CD14-positive monocyte (primary cell): ENCODE data around the gene IQGAP2. TPM values are rescaled to one million over a fixed set of nuclear protein-coding genes. Genes with fewer than 3 reads are reported as not detected.

Source experiments
- DNase-seq, 3 donors: peaks; one replicate each; pipeline ENCODE4 v3.0.0-alpha.2; 2011 to 2022
- H2AFZ ChIP-seq: 2 replicates; pipeline ENCODE4 v1.6.0; 2012; ENCODE audit warnings: mild to moderate bottlenecking, low read depth, low read length, inconsistent platforms; ENCODE audit not compliant: insufficient read depth, poor library complexity, severe bottlenecking
- H3K27ac ChIP-seq, 2 donors: 1 replicate in 1 of 2; 2 replicates in 1 of 2; pipeline ENCODE4 v1.5.1; 2012 to 2013; ENCODE audit warnings: low read length in 2 of 2, control low read depth in 1 of 2, inconsistent platforms in 1 of 2, low read depth in 1 of 2, mild to moderate bottlenecking in 1 of 2
- H3K27me3 ChIP-seq, 2 donors: one replicate each; pipeline versions ENCODE4 v1.6.0 to v1.6.1; 2011 to 2013; ENCODE audit warnings: low read length in 2 of 2; ENCODE audit not compliant: control insufficient read depth in 2 of 2, insufficient read depth in 2 of 2
- H3K36me3 ChIP-seq, 2 donors: replicated peaks in 1 of 2; 1 replicate in 1 of 2; 2 replicates in 1 of 2; pipeline versions ENCODE4 v1.5.1 to v1.6.1; 2012 to 2013; ENCODE audit warnings: low read length in 2 of 2, control low read depth in 1 of 2, inconsistent platforms in 1 of 2, mild to moderate bottlenecking in 1 of 2; ENCODE audit not compliant: insufficient read depth in 2 of 2, control insufficient read depth in 1 of 2
- H3K4me1 ChIP-seq, 2 donors: 1 replicate in 1 of 2; 2 replicates in 1 of 2; pipeline versions ENCODE4 v1.5.1 to v1.6.1; 2012 to 2013; ENCODE audit warnings: low read length in 2 of 2, control low read depth in 1 of 2, inconsistent platforms in 1 of 2, mild to moderate bottlenecking in 1 of 2, moderate library complexity in 1 of 2; ENCODE audit not compliant: insufficient read depth in 2 of 2, control insufficient read depth in 1 of 2
- H3K4me2 ChIP-seq: replicated peaks from 2 replicates; pipeline ENCODE3; 2012; ENCODE audit warnings: low read length, moderate library complexity, mild to moderate bottlenecking; ENCODE audit not compliant: poor library complexity, severe bottlenecking; ENCODE audit errors: extremely low read depth
- H3K4me3 ChIP-seq, 3 experiments: fragments of 200-600 bp in 1 of 3; sonication (generic) in 1 of 3; replicated peaks in 1 of 3; 1 replicate in 2 of 3; 2 replicates in 1 of 3; pipeline ENCODE4 v1.5.1; 2011 to 2013; ENCODE audit warnings: low read length in 3 of 3, mild to moderate bottlenecking in 3 of 3, control low read depth in 2 of 3, low read depth in 2 of 3, inconsistent platforms in 1 of 3, moderate library complexity in 1 of 3
- H3K79me2 ChIP-seq: 2 replicates; pipeline ENCODE4 v1.6.0; 2012; ENCODE audit warnings: mild to moderate bottlenecking, control low read depth, inconsistent platforms, low read length, moderate library complexity; ENCODE audit not compliant: insufficient read depth
- H3K9ac ChIP-seq: 2 replicates; pipeline ENCODE4 v1.6.0; 2017; ENCODE audit warnings: low read length, mild to moderate bottlenecking; ENCODE audit not compliant: insufficient read depth, poor library complexity, severe bottlenecking
- H3K9me3 ChIP-seq, 2 donors: replicated peaks in 1 of 2; 1 replicate in 1 of 2; 2 replicates in 1 of 2; pipeline versions ENCODE4 v1.5.1 to v1.6.1; 2012 to 2013; ENCODE audit warnings: low read length in 2 of 2, control low read depth in 1 of 2; ENCODE audit not compliant: control insufficient read depth in 1 of 2, insufficient read depth in 1 of 2
- H4K20me1 ChIP-seq: 2 replicates; pipeline ENCODE4 v1.6.0; 2012; ENCODE audit warnings: mild to moderate bottlenecking, low read length, control low read depth, moderate library complexity; ENCODE audit not compliant: insufficient read depth
- H3K27ac Mint-ChIP-seq, 7 donors: one replicate each; pipeline ENCODE4 v1.8.0; 2020; ENCODE audit warnings: mild to moderate bottlenecking in 7 of 7, mixed read lengths in 7 of 7, moderate library complexity in 6 of 7, inconsistent platforms in 2 of 7
- H3K27me3 Mint-ChIP-seq, 3 donors: one replicate each; pipeline ENCODE4 v1.8.0; 2021 to 2022; ENCODE audit warnings: low read depth in 3 of 3, mild to moderate bottlenecking in 3 of 3, mixed read lengths in 3 of 3, moderate library complexity in 3 of 3, inconsistent platforms in 1 of 3
- H3K36me3 Mint-ChIP-seq, 2 donors: one replicate each; pipeline ENCODE4 v1.8.0; 2020; ENCODE audit warnings: mixed read lengths in 2 of 2, inconsistent platforms in 1 of 2, mild to moderate bottlenecking in 1 of 2
- H3K4me1 Mint-ChIP-seq: one replicate; pipeline ENCODE4 v1.8.0; 2020; ENCODE audit warnings: mild to moderate bottlenecking, mixed read lengths
- H3K4me3 Mint-ChIP-seq, 2 donors: one replicate each; pipeline ENCODE4 v1.8.0; 2020; ENCODE audit warnings: mild to moderate bottlenecking in 2 of 2, mixed read lengths in 2 of 2, moderate library complexity in 1 of 2
- H3K9me3 Mint-ChIP-seq, 7 donors: one replicate each; pipeline ENCODE4 v1.8.0; 2020 to 2022; ENCODE audit warnings: mixed read lengths in 7 of 7, mild to moderate bottlenecking in 6 of 7, moderate library complexity in 6 of 7, inconsistent platforms in 2 of 7
- CTCF ChIP-seq: fragments of 200-600 bp; IDR thresholded peaks from one replicate; pipeline ENCODE4 v1.8.0; 2022; ENCODE audit warnings: antibody characterized with exemption, mild to moderate bottlenecking
- WGBS: methylation state at CpG from one replicate; pipeline ENCODE4 v1.1.5; 2013; ENCODE audit warnings: missing lambda C conversion rate; ENCODE audit not compliant: insufficient coverage; 5-methylcytosine and 5-hydroxymethylcytosine counted together
- intact Hi-C, 2 donors: fragments of 100-400 bp; cut with micrococcal nuclease; formaldehyde crosslinking; loops; one replicate each; pipeline versions ENCODE4 v1.15.0 to v1.15.1; 2023
- polyA plus RNA-seq, 3 donors: library from polyadenylated mRNA; depleted of rRNA in 1 of 3; unstranded in 2 of 3; stranded (reverse) in 1 of 3; fragments of 300-500 nt in 2 of 3; fragments of >200 nt in 1 of 3; fragmentation: Illumina TruSeq in 2 of 3; gene quantifications; 1 replicate in 2 of 3; 2 replicates in 1 of 3; pipeline ENCODE4 v1.2.3, GENCODE V29; 2012 to 2021

Gene IQGAP2
- polyA plus RNA-seq, 3 donors, result 21.4 to 50.9 (median 35.4) TPM

DNA sequence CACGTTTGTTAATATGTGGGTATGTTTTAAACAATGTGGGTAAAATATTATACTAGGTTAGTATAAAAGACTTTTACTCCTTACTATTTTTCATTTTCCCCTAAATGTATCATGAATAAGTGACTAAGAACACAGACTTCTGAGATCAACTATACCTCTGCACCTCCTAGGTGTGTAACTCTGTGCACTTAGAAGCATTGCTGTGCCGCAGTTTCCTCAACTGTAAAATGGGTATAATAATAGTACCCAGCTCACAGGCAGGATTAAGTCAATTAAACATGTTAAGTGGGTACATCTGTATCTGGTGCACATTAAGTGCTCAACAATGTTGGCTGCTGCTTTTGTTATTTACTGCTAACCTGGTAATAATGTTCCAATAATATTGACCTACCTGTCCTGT is 291.2 kb downstream of the IQGAP2 start:
- H3K27me3 Mint-ChIP-seq, result no peaks in the 10 kb centered on the region
- TF ChIP-seq CTCF, result no peak
- Histone ChIP-seq H3K27ac (no peak overlapping the region), H3K9ac (no peak overlapping the region), H3K4me2 (no peak overlapping the region), H3K4me3 (no peak overlapping the region), H4K20me1 (no peaks in the 10 kb centered on the region), H3K36me3 (peaks cover 92 to 98% of the 10 kb centered on the region in 2 donors), H3K27me3 (no peaks in the 10 kb centered on the region), H3K9me3 (no peaks in the 10 kb centered on the region), H2AFZ (no peak overlapping the region), H3K79me2 (no peaks in the 10 kb centered on the region), H3K4me1 (no peaks in the 10 kb centered on the region)
- DNase-seq, result no peak
- no peaks in the 10 kb centered on the region for H3K9me3 Mint-ChIP-seq
- H3K36me3 Mint-ChIP-seq, result peaks cover 64 to 81% of the 10 kb centered on the region in 2 donors
- WGBS, result no CpG with 5 or more reads among the region's 2 CpGs
- H3K4me1 Mint-ChIP-seq, result peaks cover 2% of the 10 kb centered on the region
- no peak overlapping the region for H3K27ac Mint-ChIP-seq
- intact Hi-C loops, result no loop called here
- H3K4me3 Mint-ChIP-seq, result no peak overlapping the region

DNA sequence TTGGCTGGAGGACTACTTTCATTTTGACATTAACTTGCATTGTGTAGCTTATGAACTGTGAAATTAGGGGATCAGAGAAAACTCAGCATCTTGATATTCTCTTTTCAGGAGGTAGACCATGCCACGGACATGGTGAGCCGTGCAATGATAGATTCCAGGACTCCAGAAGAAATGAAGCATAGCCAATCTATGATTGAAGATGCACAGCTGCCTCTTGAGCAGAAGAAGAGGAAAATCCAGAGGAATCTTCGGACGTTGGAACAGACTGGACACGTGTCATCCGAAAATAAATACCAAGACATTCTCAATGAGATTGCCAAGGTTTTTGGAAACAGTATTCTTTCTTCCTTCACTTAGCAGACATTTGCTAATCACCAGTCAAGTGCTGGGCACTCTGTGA is 292.3 kb downstream of the IQGAP2 start:
- 100% methylated on average over 2 of the region's 6 CpGs for WGBS
- H3K4me3 ChIP-seq, result no peak overlapping the region
- H4K20me1 ChIP-seq, result no peaks in the 10 kb centered on the region
- no peak for DNase-seq
- H3K27me3 ChIP-seq, result no peaks in the 10 kb centered on the region
- H3K27ac Mint-ChIP-seq, result no peak overlapping the region
- no peaks in the 10 kb centered on the region for H3K79me2 ChIP-seq
- TF ChIP-seq CTCF, result no peak
- no peak overlapping the region for H2AFZ ChIP-seq
- H3K9ac ChIP-seq, result no peak overlapping the region
- H3K9me3 Mint-ChIP-seq, result no peaks in the 10 kb centered on the region
- H3K4me2 ChIP-seq, result no peak overlapping the region
- peaks cover 88 to 95% of the 10 kb centered on the region in 2 donors for H3K36me3 ChIP-seq
- H3K36me3 Mint-ChIP-seq, result peaks cover 59 to 77% of the 10 kb centered on the region in 2 donors
- no peak overlapping the region for H3K27ac ChIP-seq
- no peaks in the 10 kb centered on the region for H3K27me3 Mint-ChIP-seq
- no peak overlapping the region for H3K4me3 Mint-ChIP-seq
- H3K9me3 ChIP-seq, result no peaks in the 10 kb centered on the region
- peaks cover 2% of the 10 kb centered on the region for H3K4me1 Mint-ChIP-seq
- H3K4me1 ChIP-seq, result no peaks in the 10 kb centered on the region
- intact Hi-C loops, result no loop called here
